HG02938 (cell line): Measurements from ENCODE around the gene STAC.

ENCODE experiments used
- ATAC-seq: cut with Tn5 transposase; IDR thresholded peaks from one replicate; pipeline ENCODE4 v1.9.1; 2021; ENCODE audit warnings: mild to moderate bottlenecking, moderate library complexity; ENCODE audit not compliant: unreplicated experiment

STAC gene, protein sequence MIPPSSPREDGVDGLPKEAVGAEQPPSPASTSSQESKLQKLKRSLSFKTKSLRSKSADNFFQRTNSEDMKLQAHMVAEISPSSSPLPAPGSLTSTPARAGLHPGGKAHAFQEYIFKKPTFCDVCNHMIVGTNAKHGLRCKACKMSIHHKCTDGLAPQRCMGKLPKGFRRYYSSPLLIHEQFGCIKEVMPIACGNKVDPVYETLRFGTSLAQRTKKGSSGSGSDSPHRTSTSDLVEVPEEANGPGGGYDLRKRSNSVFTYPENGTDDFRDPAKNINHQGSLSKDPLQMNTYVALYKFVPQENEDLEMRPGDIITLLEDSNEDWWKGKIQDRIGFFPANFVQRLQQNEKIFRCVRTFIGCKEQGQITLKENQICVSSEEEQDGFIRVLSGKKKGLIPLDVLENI

DNA sequence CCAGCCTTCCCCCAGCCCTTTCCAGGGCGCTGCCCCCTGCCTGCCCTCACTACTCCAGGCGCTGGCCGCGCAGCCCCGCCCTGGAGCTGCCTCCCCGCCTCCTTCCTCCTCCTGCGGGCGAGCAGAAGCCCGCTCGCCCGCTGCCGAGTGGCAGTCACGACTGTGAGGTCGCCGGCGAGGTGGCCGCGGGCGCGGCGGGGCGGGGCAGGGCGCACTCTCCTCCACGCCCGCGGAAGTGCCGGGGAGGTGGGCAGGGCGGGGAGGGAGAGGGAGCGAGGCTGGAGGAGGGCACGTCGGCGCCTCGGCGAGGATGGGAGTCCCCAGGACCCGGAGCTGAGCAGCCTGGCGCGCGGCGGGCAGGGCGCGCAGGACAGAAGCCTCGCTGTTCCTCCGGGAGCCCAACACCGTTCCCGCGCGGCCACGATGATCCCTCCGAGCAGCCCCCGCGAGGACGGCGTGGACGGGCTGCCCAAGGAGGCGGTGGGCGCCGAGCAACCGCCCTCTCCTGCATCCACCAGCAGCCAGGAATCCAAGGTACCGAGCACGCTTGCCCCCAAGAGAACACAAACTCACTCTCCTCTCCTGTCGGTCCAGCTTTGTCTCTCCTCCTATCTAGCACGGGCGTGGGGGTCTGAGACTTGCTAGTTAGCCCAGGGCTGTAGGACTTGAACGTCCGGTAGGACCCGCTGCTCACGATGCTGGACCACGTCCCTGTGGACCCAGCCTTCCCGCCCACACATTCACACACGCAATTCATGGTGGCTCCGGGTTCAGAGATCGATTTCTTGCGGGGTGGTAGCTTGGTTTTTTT, at the start of gene STAC:
Gene STAC (plus strand): TSS at position 284 of the 811 bp plus-strand sequence. CDS start 140 bp downstream, at position 424.
- no peak for ATAC-seq

DNA sequence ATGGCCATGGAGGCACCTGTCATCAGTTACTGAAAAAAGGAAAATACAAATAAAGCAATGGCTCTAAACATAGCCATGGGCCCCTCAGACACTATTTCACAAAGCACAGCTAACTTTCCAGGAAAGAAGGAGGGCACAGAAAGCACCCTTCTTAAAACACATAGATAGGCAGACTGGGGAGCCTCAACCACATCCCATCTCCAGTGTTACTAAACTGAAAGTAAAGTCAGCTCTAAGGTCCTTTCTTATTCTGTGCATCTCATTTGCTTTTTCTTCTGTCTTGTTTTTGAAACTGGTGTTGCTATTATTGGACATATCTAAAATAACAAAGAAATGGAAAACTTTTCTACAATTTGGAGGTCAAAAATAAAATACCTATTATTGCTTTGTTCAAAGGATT, 48.2 kb upstream of the STAC start:
- no peak for ATAC-seq

DNA sequence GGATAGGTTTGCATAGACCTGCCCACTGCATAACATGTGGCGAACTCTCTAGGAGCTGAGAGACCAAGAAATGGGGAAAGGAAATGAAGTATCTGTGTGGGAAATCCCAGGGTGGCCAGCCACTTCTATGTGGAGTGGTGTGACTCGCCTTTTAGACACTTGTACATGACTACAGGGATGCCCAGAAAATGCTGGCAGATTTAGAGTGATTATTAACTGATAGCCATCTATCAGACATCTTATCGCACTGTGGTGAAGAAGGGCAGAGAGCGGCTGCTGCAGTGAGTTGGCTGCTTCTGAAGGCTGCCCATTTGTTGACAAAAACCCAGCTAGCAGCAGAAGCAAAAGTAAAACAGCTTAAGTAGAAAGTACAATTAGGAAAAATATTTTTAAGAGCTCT, 18.1 kb upstream of the STAC start:
- ATAC-seq = no peak

DNA sequence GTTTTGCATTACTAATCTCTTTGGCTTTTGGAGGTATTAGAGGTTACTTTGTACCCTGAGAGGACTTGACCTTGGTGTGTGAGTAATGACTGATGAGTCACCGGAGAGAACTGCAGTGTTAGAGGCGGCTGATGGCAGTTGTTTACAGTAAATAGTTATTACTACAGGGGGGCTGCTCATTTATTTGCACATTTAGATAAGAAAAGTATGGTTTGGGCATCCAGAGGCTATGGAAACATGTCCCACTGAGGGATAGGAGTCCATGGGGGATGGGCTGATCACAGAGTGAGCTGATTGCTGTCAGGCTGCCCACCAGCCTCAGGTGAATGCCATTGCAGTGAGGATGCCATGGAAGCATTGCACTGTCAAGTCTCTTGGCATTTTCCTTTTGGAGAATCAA, 17.3 kb upstream of the STAC start:
- ATAC-seq = no peak

DNA sequence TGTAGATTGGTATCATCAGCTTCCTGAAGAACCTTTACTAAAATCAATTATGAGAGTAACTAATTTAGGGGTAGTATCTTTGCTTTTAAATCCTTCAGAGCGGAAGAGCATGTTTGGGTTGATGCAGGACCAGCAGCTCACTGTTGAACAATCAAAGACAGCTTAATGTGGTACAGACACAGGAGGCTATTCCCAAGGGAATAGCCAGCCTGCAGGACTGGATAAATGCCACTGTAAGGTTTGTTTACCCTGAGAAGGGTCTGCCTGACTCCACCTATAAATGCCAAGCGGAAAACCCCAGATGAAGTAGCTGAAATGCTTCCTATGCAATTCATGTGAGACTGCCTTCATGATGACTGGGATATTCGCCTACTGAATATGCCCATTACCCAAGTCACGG, 16.0 kb upstream of the STAC start:
- no peak for ATAC-seq

DNA sequence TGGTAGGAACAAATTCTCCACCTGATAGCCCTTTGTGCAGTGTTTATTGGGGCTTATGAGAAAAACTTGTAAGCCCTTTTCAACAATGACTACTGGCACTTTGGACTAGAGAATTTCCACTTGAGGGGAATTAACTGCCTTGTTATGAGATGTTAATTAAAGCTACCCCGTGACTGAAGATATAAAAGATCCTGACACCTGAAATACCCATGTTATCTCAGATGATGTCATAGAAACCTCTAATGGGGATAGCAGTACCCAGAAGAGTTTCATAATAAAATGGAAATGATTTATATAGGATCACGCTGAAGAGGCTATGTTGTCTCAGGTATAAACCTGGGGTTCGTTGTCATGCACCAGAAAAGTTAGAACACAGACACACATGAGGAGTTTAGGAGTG, 14.5 kb upstream of the STAC start:
- no peak for ATAC-seq

DNA sequence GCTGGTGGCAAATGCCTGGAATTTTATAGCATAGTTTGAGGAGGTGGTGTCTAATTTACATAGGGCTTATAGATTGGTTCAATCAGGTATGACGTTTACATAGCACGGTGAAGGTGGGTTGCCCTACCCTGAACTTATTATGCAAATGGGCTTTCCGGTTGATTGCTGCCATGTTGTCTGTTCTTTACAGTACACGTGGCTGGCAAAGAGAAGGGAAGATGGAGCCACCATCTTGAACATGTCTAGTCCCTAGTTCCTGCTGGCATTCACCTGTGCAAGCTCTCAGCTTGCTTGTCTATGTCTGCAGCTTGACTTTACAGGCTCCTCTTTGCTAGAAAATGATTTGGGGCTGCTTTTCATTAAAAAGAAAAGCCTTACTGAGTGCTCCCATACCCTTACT, 14.0 kb upstream of the STAC start:
- no peak for ATAC-seq

DNA sequence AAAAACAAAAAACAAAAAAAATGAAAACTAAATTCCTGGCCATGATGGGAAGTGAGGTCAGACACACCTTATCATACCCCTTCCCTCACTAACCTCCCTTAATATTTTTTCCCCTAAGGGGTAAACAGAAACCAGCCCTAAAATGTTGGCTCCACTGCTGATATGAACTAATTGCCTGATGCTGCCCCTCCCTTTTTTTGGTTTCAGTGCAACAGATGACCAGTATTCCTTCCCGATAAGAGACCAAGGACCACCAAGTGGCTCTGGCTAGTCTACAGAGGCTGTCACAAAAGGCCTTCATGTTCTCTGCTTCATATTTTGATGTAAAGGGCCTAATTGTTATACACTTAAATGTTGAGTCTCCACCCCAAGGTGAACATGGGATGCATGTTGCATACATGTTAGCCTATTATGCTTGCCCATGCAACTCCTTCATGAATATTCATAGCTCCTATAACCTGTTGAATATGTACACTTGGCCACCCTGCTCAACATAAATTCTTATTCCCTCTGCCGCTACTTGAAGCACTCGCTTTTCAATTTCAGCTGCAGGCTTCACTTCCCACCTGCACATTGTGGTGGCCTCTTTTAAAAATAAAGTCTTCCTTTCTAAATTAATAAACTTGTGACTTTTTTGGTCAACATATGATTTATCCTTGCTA, 12.3 kb upstream of the STAC start:
- ATAC-seq = no peak

DNA sequence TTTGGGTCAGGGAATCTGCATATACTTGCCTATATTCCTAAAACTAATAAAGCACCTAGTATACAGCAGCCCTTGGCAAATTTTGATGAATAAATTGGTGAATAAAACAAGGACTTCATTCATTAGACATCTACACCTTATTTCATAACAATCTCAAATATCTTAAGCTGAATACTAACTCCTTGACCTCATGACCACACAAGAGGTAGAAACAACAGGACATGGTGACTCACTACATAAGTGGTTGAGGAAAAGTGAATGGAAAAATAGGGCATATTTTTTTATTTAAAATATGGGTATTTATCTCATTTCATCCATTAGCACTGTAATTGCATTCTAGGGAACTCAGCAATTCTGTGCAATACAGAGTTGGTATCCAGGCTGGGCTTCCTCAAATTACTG, 7.8 kb upstream of the STAC start:
- ATAC-seq = no peak

DNA sequence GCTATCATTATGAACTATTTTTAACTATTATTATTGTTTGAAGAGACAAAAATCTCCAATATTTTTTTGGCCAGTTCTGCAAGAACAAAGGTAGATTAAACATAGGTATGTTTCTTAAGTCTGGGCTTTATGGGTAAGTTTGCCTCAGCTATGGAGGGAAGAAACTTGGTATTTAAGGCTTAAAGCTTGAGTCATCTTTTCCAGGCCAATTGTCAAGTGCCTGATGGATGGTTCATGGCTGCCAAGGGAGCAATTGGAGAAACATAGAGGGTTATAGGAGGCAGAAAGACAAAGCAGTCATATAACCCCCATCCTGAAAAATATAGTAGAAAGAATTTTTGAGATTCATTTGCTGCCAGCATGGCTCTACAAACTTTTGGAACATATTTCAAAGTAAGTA, 7.2 kb upstream of the STAC start:
- no peak for ATAC-seq

DNA sequence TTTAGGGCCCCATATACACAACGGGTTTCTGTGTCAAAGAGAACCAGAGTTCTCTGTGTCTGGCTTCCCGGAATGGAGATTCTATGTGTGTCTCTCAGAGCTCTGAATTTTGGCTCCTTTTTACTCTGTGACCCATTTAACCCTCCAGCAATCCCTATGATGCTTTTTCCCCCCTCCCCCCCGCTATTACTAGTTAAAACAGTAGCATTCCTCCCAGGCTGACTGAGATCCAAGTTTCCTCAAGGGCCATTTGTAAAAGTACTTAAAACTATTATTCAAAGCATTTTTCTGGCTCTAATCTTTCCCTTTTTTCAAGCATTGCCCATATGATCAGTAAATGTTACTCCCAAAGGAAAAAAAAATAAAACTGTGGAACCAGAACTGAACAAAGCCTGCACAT, 6.6 kb upstream of the STAC start:
- no peak for ATAC-seq

DNA sequence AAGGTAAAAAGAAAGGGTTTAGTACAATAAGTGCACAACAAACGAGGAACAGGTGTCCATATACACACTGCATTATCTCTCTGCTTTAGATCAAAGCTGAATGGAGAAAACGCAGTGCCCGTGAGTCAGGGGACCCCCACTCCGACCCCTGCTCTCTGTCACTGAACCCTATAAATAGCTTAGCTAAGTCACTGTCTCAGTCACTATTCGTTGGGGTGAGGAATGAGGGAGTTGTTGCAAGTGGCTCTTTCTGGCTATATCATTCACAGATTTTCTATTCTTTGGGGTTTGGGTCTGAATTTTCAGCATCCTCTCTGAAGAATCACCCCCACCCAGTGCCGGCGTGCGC, 458 bp upstream of the STAC start:
- ATAC-seq = no peak

DNA sequence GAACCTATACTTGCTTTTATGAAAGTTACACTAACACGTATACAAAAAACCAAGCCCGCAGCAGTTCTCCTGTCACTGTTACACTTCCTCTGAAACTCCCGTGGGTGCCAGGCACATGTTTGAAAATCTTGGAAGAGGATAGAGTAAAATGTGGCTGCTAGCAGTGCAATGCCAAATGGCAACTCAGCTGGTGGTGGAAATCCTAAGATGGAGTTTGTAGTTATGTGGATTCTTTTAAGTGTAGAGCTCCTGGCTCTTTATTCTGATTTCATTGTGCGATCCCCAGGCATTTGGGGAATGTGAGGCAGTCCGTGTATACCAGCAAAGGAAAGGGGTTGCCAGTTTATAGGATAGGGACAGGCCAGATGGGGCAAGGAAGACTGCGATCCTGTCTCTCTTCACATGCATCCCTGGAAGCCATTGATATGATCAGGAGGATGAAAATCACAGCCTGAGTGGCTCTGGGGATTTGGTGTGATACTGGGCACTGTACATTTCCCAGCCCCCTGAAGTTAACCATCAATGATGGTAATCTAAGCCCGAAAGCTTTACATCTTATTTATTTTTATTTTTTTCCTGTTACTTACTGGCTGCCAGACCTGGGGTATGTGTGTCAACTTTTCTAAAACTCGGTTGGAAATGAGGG, 1.1 kb downstream of the STAC start:
- ATAC-seq = no peak

DNA sequence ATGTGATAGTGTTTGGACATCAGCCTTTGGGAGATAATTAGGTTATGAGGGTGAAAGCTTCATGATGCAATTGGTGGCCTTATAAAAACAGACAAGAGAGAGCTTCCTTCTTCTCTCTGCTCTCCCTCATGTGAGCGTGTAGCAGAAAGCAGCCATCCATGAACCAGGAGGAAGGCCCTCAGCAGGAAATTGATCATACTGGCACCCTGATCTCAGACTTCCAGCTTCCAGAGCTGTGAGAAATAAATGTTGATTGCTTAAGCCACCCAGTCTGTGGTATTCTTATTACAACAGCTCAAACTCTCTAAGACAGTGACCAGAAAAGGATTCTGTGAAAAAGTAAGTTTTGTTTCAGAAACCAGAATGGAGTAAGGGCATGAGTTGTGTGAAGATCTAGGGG, 13.3 kb downstream of the STAC start:
- no peak for ATAC-seq

DNA sequence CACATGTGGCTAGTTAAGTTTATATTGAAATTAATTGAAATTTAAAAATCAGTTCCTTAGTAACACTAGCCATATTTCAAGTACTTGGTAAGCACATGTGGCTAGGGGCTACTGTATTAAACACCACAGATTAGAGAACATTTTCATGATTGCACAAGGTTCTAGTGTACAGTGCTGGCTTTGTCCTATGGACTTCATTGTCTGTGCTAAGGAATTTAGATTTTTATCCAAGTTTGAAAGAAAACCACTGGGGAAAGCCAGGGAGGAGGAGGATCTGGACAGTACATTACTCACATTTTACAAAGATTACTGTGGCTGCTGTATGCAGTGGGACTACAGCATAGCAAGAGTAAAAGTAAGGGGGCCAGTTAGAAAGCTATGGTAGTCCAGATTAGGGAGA, 13.9 kb downstream of the STAC start:
- ATAC-seq = no peak

DNA sequence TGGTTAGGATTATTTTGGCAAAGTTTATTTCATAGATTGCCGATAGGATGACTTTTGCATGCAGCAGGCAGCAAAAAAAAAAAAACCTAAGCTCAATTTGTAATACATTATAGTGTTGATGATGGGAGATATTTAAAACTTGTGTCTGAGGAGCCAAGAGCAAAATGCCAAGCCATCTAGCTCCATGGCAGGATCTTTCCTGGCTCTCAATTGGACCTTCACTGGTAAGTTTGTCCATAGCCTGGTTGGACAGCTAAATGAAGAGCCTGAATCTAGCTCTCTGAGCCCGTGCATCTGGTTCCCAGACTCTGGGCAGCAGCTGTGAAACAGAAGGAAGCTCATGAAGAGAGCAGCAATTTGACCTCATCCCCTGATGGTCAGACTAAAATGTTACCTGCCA, 17.5 kb downstream of the STAC start:
- no peak for ATAC-seq

DNA sequence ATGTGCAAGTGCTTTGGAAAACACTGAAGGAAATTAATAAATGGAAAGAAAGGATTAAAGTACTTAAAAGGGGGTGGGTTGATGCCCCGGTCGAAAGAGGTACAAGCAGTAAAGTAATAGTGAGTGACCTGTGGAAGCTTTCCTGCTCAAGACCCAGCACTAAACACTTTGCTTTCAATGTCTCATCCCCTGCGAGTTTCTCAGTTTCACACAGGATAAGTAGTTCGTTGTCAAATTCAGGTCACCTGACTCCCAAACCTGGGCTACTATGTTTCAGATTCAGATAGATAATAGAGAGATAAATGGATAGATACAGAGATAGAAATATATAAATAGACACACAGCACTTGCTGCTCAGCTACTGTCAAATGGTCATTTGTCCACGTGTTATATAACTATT, 19.6 kb downstream of the STAC start:
- no peak for ATAC-seq

DNA sequence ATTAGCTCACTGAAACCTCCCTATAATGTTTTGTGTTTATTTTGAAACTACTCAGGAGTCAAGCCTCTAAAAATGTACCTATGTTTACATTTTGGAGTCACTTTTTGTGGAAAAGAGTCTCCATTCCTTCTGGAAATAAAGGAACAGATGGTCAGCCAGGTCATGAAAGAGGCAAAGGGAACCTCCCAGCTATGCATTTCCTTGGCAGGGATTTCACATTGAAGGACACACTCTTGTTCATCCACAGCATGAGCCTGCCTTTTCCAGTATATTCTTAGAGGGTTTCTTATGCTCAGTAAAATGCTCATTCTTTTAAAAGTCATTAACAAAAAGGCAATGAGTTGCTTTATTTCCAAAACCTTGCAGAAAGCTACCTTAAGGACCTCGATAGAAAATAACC, 20.8 kb downstream of the STAC start:
- ATAC-seq = no peak

DNA sequence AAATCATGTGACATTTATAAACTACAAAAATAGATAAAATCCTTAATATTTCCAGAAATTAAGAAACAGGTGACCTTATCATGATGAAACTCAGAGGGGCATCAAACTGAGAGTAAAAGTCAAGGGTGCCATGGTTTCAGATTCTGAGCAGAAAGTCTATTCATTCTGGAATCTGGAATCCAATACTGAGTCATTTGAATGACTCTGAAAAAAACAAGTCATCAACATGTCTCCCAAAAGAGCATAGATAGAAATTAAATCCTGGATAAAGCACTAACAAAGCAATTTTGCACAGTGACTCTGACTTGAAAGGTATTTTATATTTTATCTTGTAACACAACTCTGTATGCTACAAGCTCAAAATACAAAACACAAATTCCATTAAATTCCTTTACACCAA, 23.4 kb downstream of the STAC start:
- no peak for ATAC-seq

DNA sequence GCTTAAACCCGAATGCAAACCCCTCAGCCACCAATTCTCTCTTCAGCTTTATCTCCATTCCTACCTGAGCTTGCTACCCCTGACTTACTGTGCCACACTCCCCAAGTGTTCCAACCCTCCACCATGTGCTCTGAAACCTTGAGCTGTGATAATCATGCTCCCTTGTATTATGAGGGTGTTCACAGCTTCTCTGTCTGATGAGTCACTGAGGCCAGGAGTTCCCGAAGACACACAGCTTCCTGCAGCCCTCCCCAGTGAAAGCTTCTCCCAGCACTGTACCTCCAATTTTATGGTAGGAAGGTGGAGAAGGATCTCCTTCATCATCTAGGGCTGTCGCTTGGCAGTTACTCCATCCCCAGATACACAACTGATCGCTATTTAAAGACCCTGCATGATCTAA, 24.9 kb downstream of the STAC start:
- ATAC-seq = no peak

DNA sequence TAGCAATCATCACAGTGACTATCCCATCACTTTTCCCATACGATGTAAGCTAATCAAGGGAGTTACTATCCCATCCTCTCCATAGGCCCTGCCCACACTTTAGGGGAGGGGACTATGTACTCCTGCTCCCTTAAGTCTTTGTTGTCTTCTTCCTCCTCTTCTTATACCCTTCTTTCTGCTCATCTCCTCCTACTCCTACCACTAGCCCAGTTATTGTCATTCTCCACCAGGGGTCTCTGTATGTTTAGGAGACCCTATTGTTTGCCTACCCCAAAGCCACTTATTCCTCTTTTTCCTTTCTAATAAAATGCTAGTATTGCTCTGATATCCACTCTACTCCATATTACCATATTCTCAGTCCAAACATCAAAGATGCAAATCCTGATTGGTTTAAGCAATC, 27.8 kb downstream of the STAC start:
- no peak for ATAC-seq
